Natural killer cell (primary cell): ENCODE data around the gene DNAJC4. TPM values are rescaled to one million over a fixed set of nuclear protein-coding genes. Genes with fewer than 3 reads are reported as not detected.

Source experiments
- ATAC-seq, 3 donors: fragments of 150-1000 bp in 2 of 3; fragments of 200-7000 bp in 1 of 3; cut with Tn5 transposase; 1 replicate in 1 of 3; 2 replicates in 2 of 3; pipeline ENCODE4 v1.10.0; 2021; ENCODE audit warnings: mild to moderate bottlenecking in 2 of 3, moderate library complexity in 2 of 3
- DNase-seq, 2 donors: peaks; one replicate each; pipeline versions ENCODE4 v3.0.0 to v3.0.0-alpha.2; 2013 to 2021; ENCODE audit warnings: mixed read lengths in 1 of 2
- H3K27ac ChIP-seq: one replicate; pipeline ENCODE4 v1.5.1; 2013; ENCODE audit warnings: mild to moderate bottlenecking, low read length
- H3K27me3 ChIP-seq: one replicate; pipeline ENCODE4 v1.6.1; 2013; ENCODE audit warnings: low read length; ENCODE audit not compliant: control insufficient read depth, insufficient read depth
- H3K36me3 ChIP-seq: one replicate; pipeline ENCODE4 v1.6.1; 2013; ENCODE audit warnings: low read length; ENCODE audit not compliant: control insufficient read depth, insufficient read depth
- H3K4me1 ChIP-seq: one replicate; pipeline ENCODE4 v1.6.1; 2013; ENCODE audit warnings: low read length; ENCODE audit not compliant: control insufficient read depth, insufficient read depth
- H3K4me3 ChIP-seq: one replicate; pipeline ENCODE4 v1.5.1; 2013; ENCODE audit warnings: low read length
- H3K9me3 ChIP-seq: one replicate; pipeline ENCODE4 v1.6.1; 2013; ENCODE audit warnings: low read length; ENCODE audit not compliant: control insufficient read depth, insufficient read depth
- H3K27ac Mint-ChIP-seq, 2 donors: one replicate each; pipeline ENCODE4 v1.8.0; 2022; ENCODE audit warnings: mild to moderate bottlenecking in 2 of 2, mixed read lengths in 2 of 2, moderate library complexity in 1 of 2
- H3K27me3 Mint-ChIP-seq, 2 donors: one replicate each; pipeline ENCODE4 v1.8.0; 2022; ENCODE audit warnings: low read depth in 2 of 2, mixed read lengths in 2 of 2
- H3K36me3 Mint-ChIP-seq: one replicate; pipeline ENCODE4 v1.8.0; 2022; ENCODE audit warnings: mixed read lengths
- H3K4me1 Mint-ChIP-seq, 2 donors: one replicate each; pipeline ENCODE4 v1.8.0; 2022; ENCODE audit warnings: mixed read lengths in 2 of 2
- H3K4me3 Mint-ChIP-seq: one replicate; pipeline ENCODE4 v1.8.0; 2022; ENCODE audit warnings: mild to moderate bottlenecking, moderate library complexity, mixed read lengths
- H3K9me3 Mint-ChIP-seq, 2 donors: one replicate each; pipeline ENCODE4 v1.8.0; 2022; ENCODE audit warnings: mixed read lengths in 2 of 2
- CTCF ChIP-seq: fragments of 200-600 bp; IDR thresholded peaks from one replicate; pipeline ENCODE4 v1.8.0; 2022; ENCODE audit warnings: antibody characterized with exemption
- WGBS: methylation state at CpG from one replicate; pipeline ENCODE4 v1.1.7; 2013; ENCODE audit warnings: missing lambda C conversion rate; ENCODE audit not compliant: insufficient coverage; 5-methylcytosine and 5-hydroxymethylcytosine counted together
- intact Hi-C: fragments of 100-400 bp; cut with micrococcal nuclease; formaldehyde crosslinking; loops from one replicate; pipeline ENCODE4 v1.14.2; 2022
- total RNA-seq, 4 donors: library from RNA; stranded (reverse); fragments of 120-200 nt in 1 of 4; gene quantifications; one replicate each; pipeline versions ENCODE4 v1.2.3 to v1.2.4, GENCODE V29; 2013 to 2022

The DNAJC4 gene
- total RNA-seq, 3 donors from 2014 or later (not counting 1 experiment from before 2014, with no cell fraction given) = 45.0 to 47.0 (median 46.6) TPM

- no peaks in the 10 kb centered on the region for H3K27me3 ChIP-seq
- intact Hi-C loops = no loop called here
- H3K36me3 ChIP-seq = peaks cover 2% of the 10 kb centered on the region
- DNase-seq (peak in 1 of 2 donors; percentile 28), ATAC-seq (no peak)
- H3K4me1 ChIP-seq = peaks cover 57% of the 10 kb centered on the region
- WGBS = 89% methylated on average over 15 of the region's 15 CpGs
- H3K36me3 Mint-ChIP-seq = no peaks in the 10 kb centered on the region
- H3K27ac Mint-ChIP-seq = peak overlapping the region; percentile 65 to 93
- H3K4me3 ChIP-seq = no peak overlapping the region
- no peaks in the 10 kb centered on the region for H3K9me3 Mint-ChIP-seq
- H3K9me3 ChIP-seq = no peaks in the 10 kb centered on the region
- TF ChIP-seq CTCF = no peak
- H3K27ac ChIP-seq = no peak overlapping the region
- H3K4me3 Mint-ChIP-seq = peak overlapping the region; percentile 64
- no peaks in the 10 kb centered on the region for H3K27me3 Mint-ChIP-seq
- H3K4me1 Mint-ChIP-seq = peaks cover 15 to 40% of the 10 kb centered on the region in 2 donors
These were observed 2.0 kb downstream of the DNAJC4 start for GRCh38 chr11:64232182-64232966.

DNA sequence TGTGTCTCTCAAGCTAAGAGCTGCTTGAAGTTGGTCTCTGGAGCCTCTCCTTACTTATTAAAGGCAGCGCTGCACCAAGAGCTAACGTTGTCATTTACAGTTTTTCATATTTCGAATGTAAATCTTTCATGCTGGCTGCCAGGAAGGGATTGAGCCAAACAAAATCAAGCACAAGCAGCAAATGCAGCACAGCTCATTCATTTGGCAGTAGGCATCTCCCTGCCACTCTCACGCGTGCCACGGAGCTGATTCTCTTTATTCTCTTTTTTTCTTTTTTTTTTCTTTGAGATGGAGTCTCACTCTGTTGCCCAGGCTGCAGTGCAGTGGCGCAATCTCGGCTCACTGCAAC, 2.6 kb downstream of the DNAJC4 start:
- Histone ChIP-seq H3K27ac (no peak overlapping the region), H3K4me1 (peaks cover 59% of the 10 kb centered on the region), H3K4me3 (no peak overlapping the region), H3K36me3 (peaks cover 5% of the 10 kb centered on the region), H3K9me3 (no peaks in the 10 kb centered on the region), H3K27me3 (no peaks in the 10 kb centered on the region)
- H3K27ac Mint-ChIP-seq = peak overlapping the region; percentile 65 to 93
- ATAC-seq (no peak), DNase-seq (no peak)
- intact Hi-C loops = no loop called here
- 94% methylated on average over 8 of the region's 8 CpGs for WGBS
- H3K4me3 Mint-ChIP-seq = peak overlapping the region; percentile 42
- H3K4me1 Mint-ChIP-seq = peaks cover 13 to 34% of the 10 kb centered on the region in 2 donors
- no peak for TF ChIP-seq CTCF
- H3K36me3 Mint-ChIP-seq = no peaks in the 10 kb centered on the region
- no peaks in the 10 kb centered on the region for H3K27me3 Mint-ChIP-seq
- H3K9me3 Mint-ChIP-seq = no peaks in the 10 kb centered on the region

DNA sequence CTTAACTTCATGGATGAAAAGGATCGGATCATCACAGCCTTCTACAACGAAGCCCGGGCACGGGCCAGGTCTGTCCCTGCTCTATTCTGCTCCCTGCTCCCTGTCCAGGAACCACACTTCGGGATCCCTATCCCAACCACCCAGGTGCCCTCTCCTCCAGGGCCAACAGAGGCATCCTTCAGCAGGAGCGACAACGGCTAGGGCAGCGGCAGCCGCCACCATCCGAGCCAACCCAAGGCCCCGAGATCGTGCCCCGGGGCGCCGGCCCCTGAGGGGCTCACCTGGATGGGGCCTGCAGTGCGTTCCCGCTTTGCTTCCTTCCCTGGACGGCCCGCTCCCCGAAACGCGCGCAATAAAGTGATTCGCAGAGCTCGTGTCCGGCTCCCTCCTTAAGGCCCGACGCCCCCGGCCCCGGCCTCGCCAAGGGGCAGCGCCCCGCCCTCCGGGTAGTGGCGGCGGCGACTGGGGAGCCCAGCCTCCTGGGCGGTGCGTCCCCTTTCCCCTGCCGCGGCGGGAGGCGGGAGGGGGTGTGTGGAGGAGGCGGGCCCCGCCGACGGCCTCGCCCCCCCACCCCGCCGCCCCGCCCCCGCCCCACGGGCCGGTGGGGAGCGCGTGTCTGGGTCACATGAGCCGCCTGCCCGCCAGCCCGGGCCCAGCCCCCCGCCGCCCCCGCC, 3.7 kb downstream of the DNAJC4 start, which contains the start of gene VEGFB:
VEGFB (plus strand) TSS at position 672 of the 674 bp plus-strand sequence. CDS start 250 bp downstream, outside the sequence.
- Mint-ChIP-seq H3K27me3 (no peaks in the 10 kb centered on the region), H3K9me3 (no peaks in the 10 kb centered on the region), H3K27ac (peak within 1 kb of the TSS; percentile 65 to 93), H3K4me3 (peak within 1 kb of the TSS; percentile 84), H3K4me1 (peaks cover 13 to 33% of the 10 kb centered on the region in 2 donors), H3K36me3 (no peaks in the 10 kb centered on the region)
- peak within 1 kb of the TSS; percentile 53 for H3K4me3 ChIP-seq
- no peaks in the 10 kb centered on the region for H3K27me3 ChIP-seq
- peak; percentile 61 to 84 for DNase-seq
- peaks cover 67% of the 10 kb centered on the region for H3K4me1 ChIP-seq
- peaks cover 5% of the 10 kb centered on the region for H3K36me3 ChIP-seq
- H3K9me3 ChIP-seq = no peaks in the 10 kb centered on the region
- intact Hi-C loops = no loop called here
- TF ChIP-seq CTCF = no peak
- 8% methylated on average over 58 of the region's 62 CpGs for WGBS
- peak within 1 kb of the TSS; percentile 53 for H3K27ac ChIP-seq
- ATAC-seq = peak; percentile 58 to 77 (median 70)
